ENCODE data around the gene RSRC1. TPM values are rescaled to one million over a fixed set of nuclear protein-coding genes. Genes with fewer than 3 reads are reported as not detected.

RSRC1 gene
- total and polyA plus RNA-seq, 3 donors from 2014 or later, result 12.6 to 53.3 (median 43.8) TPM

- TF ChIP-seq CTCF (IDR thresholded peaks at IDR 0.05) (no peak), POLR2A (IDR thresholded peaks at IDR 0.05) (no peak)
- intact Hi-C loops (cut with DNase I; ENCODE audit: low total_unique reads), result no loop called here
- 92 to 94% methylated on average over 2 of the region's 2 CpGs for WGBS, 2 donors
- H3K36me3 ChIP-seq (ENCODE audit: low read depth, missing control alignments), result no peaks in the 10 kb centered on the region
- H3K4me3 ChIP-seq, result no peak overlapping the region
- H3K4me1 ChIP-seq, result no peaks in the 10 kb centered on the region
- H3K27me3 ChIP-seq, result no peaks in the 10 kb centered on the region
- H3K9me3 ChIP-seq, result no peaks in the 10 kb centered on the region
- no peak for DNase-seq
- no peak overlapping the region for H3K27ac ChIP-seq
These were observed 274.1 kb downstream of the RSRC1 start for GRCh38 chr3:158384019-158384418.

GRCh38 chr3:158395421-158395820 is 285.5 kb downstream of the RSRC1 start:
- DNase-seq, result no peak
- Histone ChIP-seq H3K9me3 (no peaks in the 10 kb centered on the region), H3K4me1 (no peaks in the 10 kb centered on the region), H3K36me3 (ENCODE audit: low read depth, missing control alignments) (no peaks in the 10 kb centered on the region), H3K4me3 (no peak overlapping the region), H3K27me3 (no peaks in the 10 kb centered on the region), H3K27ac (no peak overlapping the region)
- no peak for TF ChIP-seq CTCF (IDR thresholded peaks at IDR 0.05)
- no peak for TF ChIP-seq POLR2A (IDR thresholded peaks at IDR 0.05)
- intact Hi-C loops (cut with DNase I; ENCODE audit: low total_unique reads), result no loop called here
- WGBS, 2 donors, result 97 to 98% methylated on average over 2 of the region's 2 CpGs

- intact Hi-C loops (cut with DNase I; ENCODE audit: low total_unique reads), result no loop called here
- H3K9me3 ChIP-seq, result no peaks in the 10 kb centered on the region
- no peak overlapping the region for H3K27ac ChIP-seq
- no peak for DNase-seq
- H3K36me3 ChIP-seq (ENCODE audit: low read depth, missing control alignments), result no peaks in the 10 kb centered on the region
- no peaks in the 10 kb centered on the region for H3K4me1 ChIP-seq
- no peak overlapping the region for H3K4me3 ChIP-seq
- no peak for TF ChIP-seq CTCF (IDR thresholded peaks at IDR 0.05)
- H3K27me3 ChIP-seq, result no peaks in the 10 kb centered on the region
These were observed 292.7 kb downstream of the RSRC1 start for GRCh38 chr3:158402590-158402989.

- Histone ChIP-seq H3K4me1 (no peaks in the 10 kb centered on the region), H3K36me3 (ENCODE audit: low read depth, missing control alignments) (no peaks in the 10 kb centered on the region), H3K9me3 (no peaks in the 10 kb centered on the region), H3K4me3 (no peak overlapping the region), H3K27ac (no peak overlapping the region), H3K27me3 (no peaks in the 10 kb centered on the region)
- DNase-seq, result no peak
- 84 to 91% methylated on average over 1 of the region's 1 CpG for WGBS, 2 donors
- TF ChIP-seq POLR2A (IDR thresholded peaks at IDR 0.05), result no peak
- TF ChIP-seq CTCF (IDR thresholded peaks at IDR 0.05), result no peak
- intact Hi-C loops (cut with DNase I; ENCODE audit: low total_unique reads), result no loop called here
These were observed 293.1 kb downstream of the RSRC1 start for GRCh38 chr3:158403013-158403412.

- intact Hi-C loops (cut with DNase I; ENCODE audit: low total_unique reads), result no loop called here
- H3K27me3 ChIP-seq, result no peaks in the 10 kb centered on the region
These were observed 294.3 kb downstream of the RSRC1 start for GRCh38 chr3:158404131-158404718.

More at GRCh38 chr3:158404131-158404718, 294.3 kb downstream of the RSRC1 start:
- no peak overlapping the region for H3K4me3 ChIP-seq
- no peak for DNase-seq
- H3K27ac ChIP-seq, result no peak overlapping the region
- H3K9me3 ChIP-seq, result no peaks in the 10 kb centered on the region
- no peaks in the 10 kb centered on the region for H3K4me1 ChIP-seq
- 90 to 96% methylated on average over 1 of the region's 1 CpG for WGBS, 2 donors
- H3K36me3 ChIP-seq (ENCODE audit: low read depth, missing control alignments), result no peaks in the 10 kb centered on the region
- TF ChIP-seq CTCF (IDR thresholded peaks at IDR 0.05), result no peak
- TF ChIP-seq POLR2A (IDR thresholded peaks at IDR 0.05), result no peak
